Measurements from ENCODE around the gene DNMT3B.

DNMT3B gene

GRCh38 chr20:32841632-32842031, 79.4 kb downstream of the DNMT3B start:
- Histone ChIP-seq H3K4me3 (ENCODE audit: low read length) (no peak overlapping the region), H3K27me3 (ENCODE audit: control insufficient read depth, insufficient read depth, low read length) (no peaks in the 10 kb centered on the region), H3K36me3 (ENCODE audit: control insufficient read depth, insufficient read depth, low read length) (peaks cover 19% of the 10 kb centered on the region), H3K4me1 (ENCODE audit: control insufficient read depth, insufficient read depth, low read length) (no peaks in the 10 kb centered on the region), H3K9me3 (ENCODE audit: control insufficient read depth, insufficient read depth, low read length) (no peaks in the 10 kb centered on the region), H3K27ac (ENCODE audit: low read length) (no peak overlapping the region)
- WGBS (ENCODE audit: insufficient coverage, insufficient read length) = no CpG with 5 or more reads among the region's 2 CpGs
- DNase-seq (ENCODE audit: low read depth, low spot score) = no peak

GRCh38 chr20:32842688-32843524, 80.7 kb downstream of the DNMT3B start:
- H3K27me3 ChIP-seq (ENCODE audit: control insufficient read depth, insufficient read depth, low read length) = no peaks in the 10 kb centered on the region
- no peak overlapping the region for H3K27ac ChIP-seq (ENCODE audit: low read length)
- H3K36me3 ChIP-seq (ENCODE audit: control insufficient read depth, insufficient read depth, low read length) = peaks cover 21% of the 10 kb centered on the region
- H3K9me3 ChIP-seq (ENCODE audit: control insufficient read depth, insufficient read depth, low read length) = no peaks in the 10 kb centered on the region
- no peaks in the 10 kb centered on the region for H3K4me1 ChIP-seq (ENCODE audit: control insufficient read depth, insufficient read depth, low read length)
- H3K4me3 ChIP-seq (ENCODE audit: low read length) = no peak overlapping the region
- no CpG with 5 or more reads among the region's 8 CpGs for WGBS (ENCODE audit: insufficient coverage, insufficient read length)
- DNase-seq (ENCODE audit: low read depth, low spot score) = no peak

- H3K36me3 ChIP-seq (ENCODE audit: control insufficient read depth, insufficient read depth, low read length) = peaks cover 13% of the 10 kb centered on the region
- no peaks in the 10 kb centered on the region for H3K27me3 ChIP-seq (ENCODE audit: control insufficient read depth, insufficient read depth, low read length)
- DNase-seq (ENCODE audit: low read depth, low spot score) = no peak
- no CpG with 5 or more reads among the region's 2 CpGs for WGBS (ENCODE audit: insufficient coverage, insufficient read length)
- no peak overlapping the region for H3K27ac ChIP-seq (ENCODE audit: low read length)
- no peak overlapping the region for H3K4me3 ChIP-seq (ENCODE audit: low read length)
- no peaks in the 10 kb centered on the region for H3K9me3 ChIP-seq (ENCODE audit: control insufficient read depth, insufficient read depth, low read length)
- H3K4me1 ChIP-seq (ENCODE audit: control insufficient read depth, insufficient read depth, low read length) = no peaks in the 10 kb centered on the region
Measured at GRCh38 chr20:32845786-32846185, 83.6 kb downstream of the DNMT3B start.

GRCh38 chr20:32846852-32847251, 84.7 kb downstream of the DNMT3B start:
- DNase-seq (ENCODE audit: low read depth, low spot score) = no peak
- H3K36me3 ChIP-seq (ENCODE audit: control insufficient read depth, insufficient read depth, low read length) = peaks cover 10% of the 10 kb centered on the region; the same call in 1 of the 2 replicates
- H3K27me3 ChIP-seq (ENCODE audit: control insufficient read depth, insufficient read depth, low read length) = no peaks in the 10 kb centered on the region
- no peak overlapping the region for H3K4me3 ChIP-seq (ENCODE audit: low read length)
- H3K9me3 ChIP-seq (ENCODE audit: control insufficient read depth, insufficient read depth, low read length) = no peaks in the 10 kb centered on the region
- H3K4me1 ChIP-seq (ENCODE audit: control insufficient read depth, insufficient read depth, low read length) = no peaks in the 10 kb centered on the region
- no CpG with 5 or more reads among the region's 5 CpGs for whole genome bisulfite sequencing (ENCODE audit: insufficient coverage, insufficient read length)
- H3K27ac ChIP-seq (ENCODE audit: low read length) = no peak overlapping the region

- no peak overlapping the region for H3K27ac ChIP-seq (ENCODE audit: low read length)
Measured at GRCh38 chr20:32847964-32848363, 85.8 kb downstream of the DNMT3B start.

GRCh38 chr20:32848846-32849245, 86.7 kb downstream of the DNMT3B start:
- Histone ChIP-seq H3K27ac (ENCODE audit: low read length) (no peak overlapping the region), H3K36me3 (ENCODE audit: control insufficient read depth, insufficient read depth, low read length) (0 out of 2 replicates have a peak, but pooled peaks cover 3% of the 10 kb centered on the region)

More at GRCh38 chr20:32847964-32848363, 85.8 kb downstream of the DNMT3B start:
- Histone ChIP-seq H3K9me3 (ENCODE audit: control insufficient read depth, insufficient read depth, low read length) (no peaks in the 10 kb centered on the region), H3K36me3 (ENCODE audit: control insufficient read depth, insufficient read depth, low read length) (0 out of 2 replicates have a peak, but pooled peaks cover 3% of the 10 kb centered on the region), H3K4me1 (ENCODE audit: control insufficient read depth, insufficient read depth, low read length) (no peaks in the 10 kb centered on the region), H3K27me3 (ENCODE audit: control insufficient read depth, insufficient read depth, low read length) (no peaks in the 10 kb centered on the region), H3K4me3 (ENCODE audit: low read length) (no peak overlapping the region)
- no CpG with 5 or more reads among the region's 5 CpGs for WGBS (ENCODE audit: insufficient coverage, insufficient read length)
- DNase-seq (ENCODE audit: low read depth, low spot score) = no peak

GRCh38 chr20:32849577-32849976, 87.4 kb downstream of the DNMT3B start:
- no peaks in the 10 kb centered on the region for H3K9me3 ChIP-seq (ENCODE audit: control insufficient read depth, insufficient read depth, low read length)

More at GRCh38 chr20:32848846-32849245, 86.7 kb downstream of the DNMT3B start:
- WGBS (ENCODE audit: insufficient coverage, insufficient read length) = no CpG with 5 or more reads among the region's 6 CpGs
- H3K9me3 ChIP-seq (ENCODE audit: control insufficient read depth, insufficient read depth, low read length) = no peaks in the 10 kb centered on the region
- no peaks in the 10 kb centered on the region for H3K27me3 ChIP-seq (ENCODE audit: control insufficient read depth, insufficient read depth, low read length)
- no peaks in the 10 kb centered on the region for H3K4me1 ChIP-seq (ENCODE audit: control insufficient read depth, insufficient read depth, low read length)
- no peak overlapping the region for H3K4me3 ChIP-seq (ENCODE audit: low read length)
- DNase-seq (ENCODE audit: low read depth, low spot score) = no peak

GRCh38 chr20:32855387-32855786, 93.2 kb downstream of the DNMT3B start:
- no peak overlapping the region for H3K4me3 ChIP-seq (ENCODE audit: low read length)
- WGBS (ENCODE audit: insufficient coverage, insufficient read length) = no CpG with 5 or more reads among the region's 7 CpGs
- DNase-seq (ENCODE audit: low read depth, low spot score) = no peak

More at GRCh38 chr20:32849577-32849976, 87.4 kb downstream of the DNMT3B start:
- no peak overlapping the region for H3K27ac ChIP-seq (ENCODE audit: low read length)
- no CpG with 5 or more reads among the region's 6 CpGs for WGBS (ENCODE audit: insufficient coverage, insufficient read length)
- no peaks in the 10 kb centered on the region for H3K27me3 ChIP-seq (ENCODE audit: control insufficient read depth, insufficient read depth, low read length)
- no peak overlapping the region for H3K4me3 ChIP-seq (ENCODE audit: low read length)
- 0 out of 2 replicates have a peak, but pooled peaks cover 3% of the 10 kb centered on the region for H3K36me3 ChIP-seq (ENCODE audit: control insufficient read depth, insufficient read depth, low read length)
- H3K4me1 ChIP-seq (ENCODE audit: control insufficient read depth, insufficient read depth, low read length) = no peaks in the 10 kb centered on the region
- DNase-seq (ENCODE audit: low read depth, low spot score) = no peak

GRCh38 chr20:32858189-32858588, 96.0 kb downstream of the DNMT3B start:
- H3K4me3 ChIP-seq (ENCODE audit: low read length) = no peak overlapping the region

More at GRCh38 chr20:32855387-32855786, 93.2 kb downstream of the DNMT3B start:
- Histone ChIP-seq H3K4me1 (ENCODE audit: control insufficient read depth, insufficient read depth, low read length) (peaks cover 8% of the 10 kb centered on the region; the same call in 1 of the 2 replicates), H3K27ac (ENCODE audit: low read length) (no peak overlapping the region), H3K9me3 (ENCODE audit: control insufficient read depth, insufficient read depth, low read length) (no peaks in the 10 kb centered on the region), H3K36me3 (ENCODE audit: control insufficient read depth, insufficient read depth, low read length) (no peaks in the 10 kb centered on the region), H3K27me3 (ENCODE audit: control insufficient read depth, insufficient read depth, low read length) (no peaks in the 10 kb centered on the region)

More at GRCh38 chr20:32858189-32858588, 96.0 kb downstream of the DNMT3B start:
- DNase-seq (ENCODE audit: low read depth, low spot score) = no peak
- H3K9me3 ChIP-seq (ENCODE audit: control insufficient read depth, insufficient read depth, low read length) = no peaks in the 10 kb centered on the region
- no CpG with 5 or more reads among the region's 2 CpGs for WGBS (ENCODE audit: insufficient coverage, insufficient read length)
- H3K27me3 ChIP-seq (ENCODE audit: control insufficient read depth, insufficient read depth, low read length) = no peaks in the 10 kb centered on the region
- no peak overlapping the region for H3K27ac ChIP-seq (ENCODE audit: low read length)
- peaks cover 8% of the 10 kb centered on the region; the same call in 1 of the 2 replicates for H3K4me1 ChIP-seq (ENCODE audit: control insufficient read depth, insufficient read depth, low read length)
- H3K36me3 ChIP-seq (ENCODE audit: control insufficient read depth, insufficient read depth, low read length) = no peaks in the 10 kb centered on the region
